ENCODE results near the gene GOPC. TPM values are rescaled to one million over a fixed set of nuclear protein-coding genes. Genes with fewer than 3 reads are reported as not detected.

Gene GOPC
- total and polyA plus RNA-seq, 2 of the 8 experiments (the other 6 are each of a cell fraction or from before 2014, with no cell fraction given), result 5.3 to 19.4 TPM

GRCh38 chr6:117619178-117619577 lies 16.9 kb upstream of the GOPC start:
- H4K20me1 ChIP-seq (replicated peaks in 1 of 2; ENCODE audit: control insufficient read depth in 1 of 2, insufficient read depth in 2 of 2, low read length in 2 of 2), result no peaks in the 10 kb centered on the region
- ChIA-PET POLR2A (ENCODE audit: partially characterized antibody) (no interaction called here), CTCF (ENCODE audit: partially characterized antibody) (no interaction called here)
- no peak overlapping the region for H2BK12ac ChIP-seq (ENCODE audit: low read depth, low read length)
- no peak for TF ChIP-seq POLR2A (IDR thresholded peaks at IDR 0.05; ENCODE audit: control extremely low read depth in 1 of 2, low read depth in 2 of 2, low read length in 2 of 2)
- H2AFZ ChIP-seq (ENCODE audit: low read length), result no peak overlapping the region
- no peak overlapping the region for H3K4me3 ChIP-seq (ENCODE audit: extremely low read depth in 1 of 4, insufficient read depth in 2 of 4, low read depth in 3 of 4, low read length in 4 of 4)
- no peak overlapping the region for H4K8ac ChIP-seq (ENCODE audit: extremely low read depth, insufficient read depth, low read length)
- no peak overlapping the region for H3K4me2 ChIP-seq (ENCODE audit: insufficient read depth in 1 of 2, low read depth in 2 of 2, low read length in 2 of 2)
- no peak overlapping the region for H3K9ac ChIP-seq (replicated peaks in 1 of 4; ENCODE audit: extremely low read depth in 1 of 4, low read depth in 3 of 4, low read length in 3 of 4)
- no peak overlapping the region for H2BK120ac ChIP-seq (replicated peaks; ENCODE audit: low read depth, low read length)
- peaks cover 14 to 17% of the 10 kb centered on the region in 2 experiments for H3K9me3 ChIP-seq (ENCODE audit: insufficient read depth in 2 of 2, low read depth in 1 of 2, low read length in 1 of 2)
- H2BK5ac ChIP-seq (ENCODE audit: low read depth, low read length), result no peak overlapping the region
- no peak for DNase-seq (ENCODE audit: low read depth in 1 of 2, low spot score in 2 of 2)
- no peak overlapping the region for H4K91ac ChIP-seq (replicated peaks; ENCODE audit: insufficient read length, low read length)
- H3K4me1 ChIP-seq (replicated peaks in 1 of 4; ENCODE audit: control insufficient read depth in 3 of 4, insufficient read depth in 4 of 4, low read length in 3 of 4), result peaks cover 0 to 19% (median 5%) of the 10 kb centered on the region in 4 experiments; a peak in 4 of 7 replicates
- H3K36me3 ChIP-seq (ENCODE audit: control insufficient read depth in 2 of 4, insufficient read depth in 4 of 4, low read length in 3 of 4), result peaks cover 0 to 4% (median 2%) of the 10 kb centered on the region in 4 experiments; a peak in 2 of 8 replicates
- H2BK20ac ChIP-seq (ENCODE audit: low read length), result no peak overlapping the region
- no peak overlapping the region for H3K27ac ChIP-seq (ENCODE audit: low read depth, low read length)
- no peak overlapping the region for H4K5ac ChIP-seq (ENCODE audit: insufficient read length, low read depth, low read length)
- no peaks in the 10 kb centered on the region for H3K79me2 ChIP-seq (ENCODE audit: control insufficient read depth in 1 of 2, insufficient read depth in 2 of 2, low read length in 2 of 2)
- H3K4ac ChIP-seq (replicated peaks; ENCODE audit: insufficient read length, low read depth, low read length), result no peak overlapping the region
- H3K23ac ChIP-seq (ENCODE audit: insufficient read length), result no peak overlapping the region
- no peaks in the 10 kb centered on the region for H3K27me3 ChIP-seq (replicated peaks in 1 of 4; ENCODE audit: control insufficient read depth in 3 of 4, extremely low read depth in 1 of 4, insufficient read depth in 3 of 4, low read length in 3 of 4)
- H3K79me1 ChIP-seq (ENCODE audit: low read depth, low read length), result no peaks in the 10 kb centered on the region
- no peak overlapping the region for H3K14ac ChIP-seq (ENCODE audit: insufficient read length)
- no peak overlapping the region for H3K56ac ChIP-seq (replicated peaks; ENCODE audit: insufficient read length, low read depth, low read length)
- FAIRE-seq, result no peak
- no peak overlapping the region for H2BK15ac ChIP-seq (ENCODE audit: low read length)
- no peak overlapping the region for H3K18ac ChIP-seq (ENCODE audit: extremely low read depth, low read length)
- no peaks in the 10 kb centered on the region for H3K23me2 ChIP-seq (ENCODE audit: low read depth, low read length)
- 93% methylated on average over 1 of the region's 1 CpG; no CpG with 5 or more reads in 1 of the 2 experiments for WGBS, 2 experiments (ENCODE audit: extremely low coverage in 1 of 2, insufficient coverage in 1 of 2, insufficient read length in 1 of 2, insufficient replicate concordance in 2 of 2, low coverage in 1 of 2, low lambda C conversion rate in 2 of 2, missing lambda C conversion rate in 1 of 2)
- no peak overlapping the region for H2AK5ac ChIP-seq (ENCODE audit: low read depth, low read length)
